HL-60 (cell line): ENCODE measurements around the gene ITGA5.

Source experiments
- DNase-seq, 2 experiments: peaks; one replicate each; pipeline ENCODE4 v3.0.0-alpha.2; 2010 to 2020; ENCODE audit warnings: low read depth in 1 of 2, low spot score in 1 of 2
- H3K27ac ChIP-seq: fragments of 250-450 bp; sonication (Bioruptor Pico); replicated peaks from 2 replicates; pipeline ENCODE4 v1.5.1; 2020; ENCODE audit warnings: mild to moderate bottlenecking, moderate library complexity
- H3K27me3 ChIP-seq: fragments of 250-450 bp; sonication (Bioruptor Pico); 2 replicates; pipeline ENCODE4 v1.5.1; 2021; ENCODE audit warnings: mild to moderate bottlenecking, moderate library complexity; ENCODE audit not compliant: insufficient read depth, poor library complexity, severe bottlenecking
- H3K4me3 ChIP-seq: replicated peaks from 2 replicates; pipeline ENCODE4 v1.5.1; 2011; ENCODE audit warnings: mild to moderate bottlenecking, control low read depth, low read length; ENCODE audit not compliant: insufficient read depth
- CTCF ChIP-seq: IDR thresholded peaks from one replicate; pipeline ENCODE4 v1.5.1; 2011; ENCODE audit warnings: low read length, control low read depth, inconsistent platforms; ENCODE audit not compliant: insufficient read depth
- GABPA ChIP-seq: IDR thresholded peaks from 2 replicates; pipeline ENCODE4 v1.6.1; 2012; ENCODE audit warnings: low read depth
- POLR2AphosphoS5 ChIP-seq: IDR thresholded peaks from 2 replicates; pipeline ENCODE4 v1.6.1; 2012; ENCODE audit warnings: low read depth
- REST ChIP-seq: IDR thresholded peaks from 2 replicates; pipeline ENCODE4 v1.6.1; 2012; ENCODE audit warnings: low read depth; ENCODE audit not compliant: insufficient replicate concordance
- SPI1 ChIP-seq: IDR thresholded peaks from 2 replicates; pipeline ENCODE4 v1.6.1; 2012; ENCODE audit warnings: low read depth, mild to moderate bottlenecking, borderline replicate concordance

Gene ITGA5

GRCh38 chr12:54417712-54418440, 1.2 kb downstream of the ITGA5 start:
- no peak for DNase-seq
- H3K27ac ChIP-seq = peak overlapping the region; percentile 81

GRCh38 chr12:54416687-54417603, 2.1 kb downstream of the ITGA5 start:
- Histone ChIP-seq H3K27ac (peak overlapping the region; percentile 88), H3K4me3 (peak overlapping the region; percentile 89), H3K27me3 (no peaks in the 10 kb centered on the region)
- peak; percentile 41 for TF ChIP-seq POLR2AphosphoS5
- TF ChIP-seq CTCF = no peak
- no peak for TF ChIP-seq GABPA
- DNase-seq = peak in 1 of 2 experiments; percentile 56

More at GRCh38 chr12:54417712-54418440, 1.2 kb downstream of the ITGA5 start:
- no peaks in the 10 kb centered on the region for H3K27me3 ChIP-seq
- peak overlapping the region; percentile 89 for H3K4me3 ChIP-seq
- TF ChIP-seq SPI1 = peak; percentile 16; the same call in 1 of the 2 replicates
- no peak for TF ChIP-seq GABPA

GRCh38 chr12:54415221-54415929, 3.7 kb downstream of the ITGA5 start:
- DNase-seq = no peak
- Histone ChIP-seq H3K27ac (peak overlapping the region; percentile 88), H3K27me3 (no peaks in the 10 kb centered on the region), H3K4me3 (no peak overlapping the region)
- no peak for TF ChIP-seq GABPA
- TF ChIP-seq SPI1 = no peak
- TF ChIP-seq REST = no peak
- TF ChIP-seq POLR2AphosphoS5 = 0 out of 2 replicates have a peak, but pooled peaks have one; percentile 12
- TF ChIP-seq CTCF = no peak

GRCh38 chr12:54413284-54414190, 5.5 kb downstream of the ITGA5 start:
- no peaks in the 10 kb centered on the region for H3K27me3 ChIP-seq
- H3K4me3 ChIP-seq = peak overlapping the region; percentile 31
- no peak for TF ChIP-seq REST
- no peak for TF ChIP-seq POLR2AphosphoS5
- peak; percentile 38; the same call in 1 of the 2 replicates for TF ChIP-seq SPI1
- peak overlapping the region; percentile 88 for H3K27ac ChIP-seq
- peak in 1 of 2 experiments; percentile 94 for DNase-seq
